LHCN-M2 (cell line): Measurements from ENCODE around the gene TPM4. TPM values are rescaled to one million over a fixed set of nuclear protein-coding genes. Genes with fewer than 3 reads are reported as not detected.
"Not testable (repeated sequence)": the region's sequence is repeated elsewhere in the genome, so short reads cannot be mapped to it uniquely, and the experiment has no call there.

Source experiments
- DNase-seq: peaks from one replicate; pipeline ENCODE4 v3.0.0-alpha.2; 2012; ENCODE audit warnings: low read depth
- total RNA-seq: library from RNA; depleted of rRNA; stranded (reverse); fragments of >200 nt; gene quantifications from 2 replicates; pipeline ENCODE4 v1.2.3, GENCODE V29; 2014

Gene TPM4
- total RNA-seq, 1 experiment from 2014 or later, result 1,271 TPM

GRCh38 chr19:16095071-16095571 lies 18.8 kb downstream of the TPM4 start:
- no peak for DNase-seq

- DNase-seq, result no peak
Measured at GRCh38 chr19:16096280-16096855, 20.1 kb downstream of the TPM4 start.

GRCh38 chr19:16098416-16098768 lies 22.1 kb downstream of the TPM4 start:
- no peak for DNase-seq

GRCh38 chr19:16098821-16099220 lies 22.5 kb downstream of the TPM4 start:
- no peak for DNase-seq

GRCh38 chr19:16099314-16099965 lies 23.1 kb downstream of the TPM4 start:
- not testable (repeated sequence) for DNase-seq

GRCh38 chr19:16100524-16100923 lies 24.2 kb downstream of the TPM4 start:
- no peak for DNase-seq

- DNase-seq, result no peak
Measured at GRCh38 chr19:16104722-16105121, 28.4 kb downstream of the TPM4 start.

GRCh38 chr19:16106121-16106520 lies 29.8 kb downstream of the TPM4 start:
- peak; percentile 59 for DNase-seq

- peak; percentile 99 for DNase-seq
Measured at GRCh38 chr19:16111160-16111908, 35.0 kb downstream of the TPM4 start, which contains the start of gene RAB8A. Gene RAB8A, plus strand, starts transcription at chr19:16111889. Its CDS starts 13 bp downstream, at chr19:16111902.

- no peak for DNase-seq
Measured at GRCh38 chr19:16111909-16112752, 35.8 kb downstream of the TPM4 start.

GRCh38 chr19:16112778-16113177 lies 36.5 kb downstream of the TPM4 start:
- no peak for DNase-seq

GRCh38 chr19:16113727-16114126 lies 37.4 kb downstream of the TPM4 start:
- DNase-seq, result no peak

- no peak for DNase-seq
Measured at GRCh38 chr19:16115301-16116039, 39.2 kb downstream of the TPM4 start.

GRCh38 chr19:16116067-16116466 lies 39.8 kb downstream of the TPM4 start:
- no peak for DNase-seq

GRCh38 chr19:16117594-16118033 lies 41.3 kb downstream of the TPM4 start:
- no peak for DNase-seq

GRCh38 chr19:16118489-16119033 lies 42.3 kb downstream of the TPM4 start:
- no peak for DNase-seq

GRCh38 chr19:16119075-16119857 lies 43.0 kb downstream of the TPM4 start:
- DNase-seq, result not testable (repeated sequence)

GRCh38 chr19:16121141-16121540 lies 44.8 kb downstream of the TPM4 start:
- DNase-seq, result no peak

- DNase-seq, result no peak
Measured at GRCh38 chr19:16121967-16122366, 45.7 kb downstream of the TPM4 start.

- DNase-seq, result no peak
Measured at GRCh38 chr19:16124953-16125352, 48.7 kb downstream of the TPM4 start.
